NB4 (cell line): ENCODE results near the gene SLC16A9.

Source experiments
- DNase-seq: peaks from one replicate; pipeline ENCODE4 v3.0.0; 2010; ENCODE audit warnings: low read depth
- H3K4me3 ChIP-seq: one replicate; pipeline ENCODE4 v1.5.1; 2011; ENCODE audit warnings: mild to moderate bottlenecking, low read depth, low read length, moderate library complexity
- CTCF ChIP-seq: IDR thresholded peaks from one replicate; pipeline ENCODE4 v1.5.1; 2012; ENCODE audit warnings: low read depth, low read length
- MAX ChIP-seq: IDR thresholded peaks from 2 replicates; pipeline ENCODE4 v1.6.1; 2011; ENCODE audit warnings: low read depth, low read length
- MYC ChIP-seq: IDR thresholded peaks from 2 replicates; pipeline ENCODE4 v1.6.1; 2011; ENCODE audit warnings: low read depth, low read length
- POLR2A ChIP-seq: IDR thresholded peaks from 2 replicates; pipeline ENCODE4 v1.6.1; 2011; ENCODE audit warnings: mild to moderate bottlenecking; ENCODE audit not compliant: insufficient read length; ENCODE audit errors: extremely low read depth

SLC16A9 gene

GRCh38 chr10:59628965-59629364 lies 80.7 kb downstream of the SLC16A9 start:
- no peak for DNase-seq
- no peak for TF ChIP-seq POLR2A
- TF ChIP-seq CTCF = no peak
- TF ChIP-seq MYC = no peak
- TF ChIP-seq MAX = no peak
- no peak overlapping the region for H3K4me3 ChIP-seq

GRCh38 chr10:59628456-59628855 lies 81.2 kb downstream of the SLC16A9 start:
- DNase-seq = no peak
- TF ChIP-seq POLR2A (no peak), MAX (no peak), MYC (no peak), CTCF (no peak)
- no peak overlapping the region for H3K4me3 ChIP-seq

GRCh38 chr10:59627366-59628018 lies 82.2 kb downstream of the SLC16A9 start:
- no peak overlapping the region for H3K4me3 ChIP-seq
- no peak for DNase-seq
- TF ChIP-seq CTCF = no peak

- H3K4me3 ChIP-seq = no peak overlapping the region
- DNase-seq = peak; percentile 28
- TF ChIP-seq MYC (no peak), CTCF (no peak), POLR2A (no peak), MAX (no peak)
These were observed 83.2 kb downstream of the SLC16A9 start for GRCh38 chr10:59626523-59626869.

GRCh38 chr10:59625721-59626522 lies 83.7 kb downstream of the SLC16A9 start:
- no peak overlapping the region for H3K4me3 ChIP-seq
- TF ChIP-seq CTCF (peak; percentile 57), MAX (peak; percentile 70), MYC (0 out of 2 replicates have a peak, but pooled peaks have one; percentile 33), POLR2A (no peak)
- peak; percentile 80 for DNase-seq
